Measurements from ENCODE around the gene ARNT2. TPM values are rescaled to one million over a fixed set of nuclear protein-coding genes. Genes with fewer than 3 reads are reported as not detected.

ARNT2 gene
- total and polyA plus RNA-seq, 2 experiments from 2014 or later = 4.6 to 11.6 TPM

GRCh38 chr15:80545078-80545477 lies 140.9 kb downstream of the ARNT2 start:
- Mint-ChIP-seq H3K27me3 (ENCODE audit: insufficient read depth, low read depth, poor library complexity) (no peaks in the 10 kb centered on the region), H3K4me1 (peaks cover 2% of the 10 kb centered on the region; the same call in 2 of the 3 replicates), H3K27ac (no peak overlapping the region), H3K4me3 (no peak overlapping the region), H3K36me3 (ENCODE audit: low read depth) (no peaks in the 10 kb centered on the region; the same call in 2 of the 3 replicates), H3K9me3 (no peaks in the 10 kb centered on the region)
- no peaks in the 10 kb centered on the region for H3F3A ChIP-seq (replicated peaks; ENCODE audit: low read depth)
- H3K4me3 ChIP-seq = no peak overlapping the region
- H3K4me1 ChIP-seq (ENCODE audit: insufficient read depth) = no peaks in the 10 kb centered on the region
- H4K20me1 ChIP-seq (replicated peaks; ENCODE audit: insufficient read depth) = no peaks in the 10 kb centered on the region
- no peak overlapping the region for H2AFZ ChIP-seq
- ATAC-seq = no peak
- H3K27ac ChIP-seq (ENCODE audit: low read depth) = no peak overlapping the region
- no peak for DNase-seq (ENCODE audit: low spot score)
- H3K4me2 ChIP-seq = no peak overlapping the region
- no peaks in the 10 kb centered on the region for H3K36me3 ChIP-seq (ENCODE audit: insufficient read depth)
- no peaks in the 10 kb centered on the region; the same call in 1 of the 2 replicates for H3K9me2 ChIP-seq (ENCODE audit: insufficient read depth)
- H3K79me2 ChIP-seq (replicated peaks; ENCODE audit: insufficient read depth) = no peaks in the 10 kb centered on the region
- no peaks in the 10 kb centered on the region for H3K27me3 ChIP-seq (ENCODE audit: insufficient read depth)
- TF ChIP-seq ZNF114 (CRISPR knock-in tag; IDR thresholded peaks at IDR 0.05) (no peak), CREB1 (CRISPR knock-in tag; IDR thresholded peaks at IDR 0.05; ENCODE audit: low read depth) (no peak), POLR2AphosphoS5 (IDR thresholded peaks at IDR 0.05; ENCODE audit: low read depth) (no peak), ETS1 (IDR thresholded peaks at IDR 0.05) (no peak), ZNF331 (CRISPR knock-in tag; IDR thresholded peaks at IDR 0.05; ENCODE audit: low read depth) (no peak), ZNF462 (CRISPR knock-in tag; IDR thresholded peaks at IDR 0.05) (no peak), NANOG (IDR thresholded peaks at IDR 0.05; ENCODE audit: borderline replicate concordance) (no peak), REST (IDR thresholded peaks at IDR 0.05; ENCODE audit: unreplicated experiment) (no peak), EZH2phosphoT487 (IDR thresholded peaks at IDR 0.05; ENCODE audit: unreplicated experiment) (no peak), STAT1 (IDR thresholded peaks at IDR 0.05; ENCODE audit: unreplicated experiment) (no peak), CTCF (conservative IDR thresholded peaks at IDR 0.05; ENCODE audit: low read depth in 2 of 2) (no peak), EZH2 (IDR thresholded peaks at IDR 0.05; ENCODE audit: low read depth, unreplicated experiment) (no peak), JUNB (IDR thresholded peaks at IDR 0.05; ENCODE audit: unreplicated experiment) (no peak)
